A549 (cell line): ENCODE measurements around the gene SRF. TPM values are rescaled to one million over a fixed set of nuclear protein-coding genes. Genes with fewer than 3 reads are reported as not detected.
A peak's percentile ranks its signal among the peaks of the same experiment; 100 is the strongest.

ENCODE experiments used
- ATAC-seq, 2 experiments: fragments of 200-7000 bp in 1 of 2; fragments of >200 bp in 1 of 2; cut with Nextera tagmentation in 1 of 2; cut with Tn5 transposase in 1 of 2; 3 replicates each; pipeline versions ENCODE4 v1.8.0 to v1.9.1; 2018 to 2020; ENCODE audit warnings: mild to moderate bottlenecking in 1 of 2, moderate library complexity in 1 of 2
- CTCF ChIA-PET: fragments of 300-600 bp; sonication (Branson Sonifier 250); formaldehyde crosslinking; extraction: SDS; loops from one replicate; lab custom pipeline; 2021; ENCODE audit warnings: antibody characterized with exemption, inconsistent platforms; lab: Yijun Ruan, JAX
- POLR2A ChIA-PET: fragments of 350-600 bp; formaldehyde crosslinking; extraction: SDS; loops from one replicate; lab custom pipeline; 2021; ENCODE audit warnings: antibody characterized with exemption, inconsistent platforms; lab: Yijun Ruan, JAX
- DNase-seq, 2 experiments: peaks; one replicate each; pipeline versions ENCODE4 v3.0.0 to v3.0.0-alpha.2; 2011 to 2016; ENCODE audit warnings: low read depth in 1 of 2, low spot score in 1 of 2
- FAIRE-seq: peaks from 2 replicates; lab custom pipeline; 2011; peaks lifted over from hg19 to GRCh38; lab: Jason Lieb, UNC
- H3K27ac ChIP-seq, 2 experiments: fragments of >200 bp; sonication (Bioruptor Twin); formaldehyde crosslinking; 3 replicates each; pipeline ENCODE4 v1.5.1; 2016 to 2017
- H3K4me1 ChIP-seq: fragments of >200 bp; sonication (Bioruptor Twin); formaldehyde crosslinking; 3 replicates; pipeline ENCODE4 v1.6.1; 2016
- H3K4me2 ChIP-seq: fragments of >200 bp; sonication (Bioruptor Twin); formaldehyde crosslinking; 3 replicates; pipeline ENCODE4 v1.6.1; 2016
- H3K4me3 ChIP-seq: fragments of >200 bp; sonication (Bioruptor Twin); formaldehyde crosslinking; 3 replicates; pipeline ENCODE4 v1.5.1; 2016
- H3K9me3 ChIP-seq: fragments of >200 bp; sonication (Bioruptor Twin); formaldehyde crosslinking; 3 replicates; pipeline ENCODE4 v1.6.1; 2016
- BHLHE40 ChIP-seq: IDR thresholded peaks from 2 replicates; pipeline ENCODE4 v1.6.1; 2012; ENCODE audit warnings: low read depth, low read length, inconsistent platforms
- CBX8 ChIP-seq: fragments of 200-600 bp; sonication (generic); IDR thresholded peaks from 2 replicates; pipeline ENCODE4 v1.6.1; 2016
- CEBPB ChIP-seq, 2 experiments: fragments of >200 bp in 1 of 2; sonication (Bioruptor Twin) in 1 of 2; formaldehyde crosslinking in 1 of 2; IDR thresholded peaks; 2 replicates each; pipeline ENCODE4 v1.6.1; 2012 to 2016
- EHMT2 ChIP-seq: fragments of 200-600 bp; sonication (generic); IDR thresholded peaks from 2 replicates; pipeline ENCODE4 v1.6.1; 2016; ENCODE audit warnings: antibody characterized with exemption, low read depth, mild to moderate bottlenecking, moderate library complexity
- ESRRA ChIP-seq: fragments of 150-350 bp; IDR thresholded peaks from 2 replicates; pipeline ENCODE4 v1.6.1; 2014; ENCODE audit warnings: mild to moderate bottlenecking, low read length, borderline replicate concordance
- FOSB ChIP-seq: fragments of 250-450 bp; sonication (Bioruptor Pico); IDR thresholded peaks from 2 replicates; pipeline ENCODE4 v1.5.0; 2020; ENCODE audit warnings: mild to moderate bottlenecking, moderate library complexity
- FOSL2 ChIP-seq, 2 experiments: fragments of 450-650 bp in 1 of 2; fragments of >200 bp in 1 of 2; sonication (Bioruptor Twin) in 1 of 2; formaldehyde crosslinking; IDR thresholded peaks; 2 replicates each; pipeline versions ENCODE4 v1.5.0 to v1.6.1; 2016 to 2020; ENCODE audit warnings: mild to moderate bottlenecking in 1 of 2, moderate library complexity in 1 of 2
- FOXS1 ChIP-seq: fragments of 250-450 bp; sonication (Bioruptor Pico); IDR thresholded peaks from 2 replicates; pipeline ENCODE4 v1.5.0; 2020; ENCODE audit warnings: mild to moderate bottlenecking, moderate library complexity
- JUN ChIP-seq, 2 experiments: fragments of >200 bp; sonication (Bioruptor Twin); formaldehyde crosslinking; IDR thresholded peaks; 2 replicates in 1 of 2; 3 replicates in 1 of 2; pipeline ENCODE4 v1.6.1; 2016 to 2017
- JUNB ChIP-seq: fragments of >200 bp; sonication (Bioruptor Twin); formaldehyde crosslinking; IDR thresholded peaks from 2 replicates; pipeline ENCODE4 v1.6.1; 2016
- KDM1A ChIP-seq: fragments of 200-600 bp; sonication (generic); IDR thresholded peaks from 2 replicates; pipeline ENCODE4 v1.6.1; 2016; ENCODE audit warnings: low read depth, mild to moderate bottlenecking
- MAZ ChIP-seq: fragments of 150-350 bp; IDR thresholded peaks from 2 replicates; pipeline ENCODE4 v1.6.1; 2014; ENCODE audit warnings: antibody characterized with exemption, low read depth, low read length, borderline replicate concordance
- NFE2L2 ChIP-seq: fragments of 150-350 bp; conservative IDR thresholded peaks from 2 replicates; pipeline ENCODE4 v1.6.1; 2014; ENCODE audit warnings: low read length
- NPAS2 ChIP-seq: fragments of 250-450 bp; sonication (Bioruptor Pico); IDR thresholded peaks from 2 replicates; pipeline ENCODE4 v1.8.0; 2022; ENCODE audit warnings: mild to moderate bottlenecking, moderate library complexity, borderline replicate concordance
- RARB ChIP-seq: fragments of 250-450 bp; sonication (Bioruptor Pico); IDR thresholded peaks from 2 replicates; pipeline ENCODE4 v1.8.0; 2021; ENCODE audit warnings: mild to moderate bottlenecking, moderate library complexity
- RFX5 ChIP-seq: fragments of 450-650 bp; IDR thresholded peaks from 2 replicates; pipeline ENCODE4 v1.7.1; 2014; ENCODE audit warnings: antibody characterized with exemption, mild to moderate bottlenecking, moderate library complexity
- TFCP2L1 ChIP-seq: fragments of 250-450 bp; sonication (Bioruptor Pico); IDR thresholded peaks from 2 replicates; pipeline ENCODE4 v1.5.0; 2021; ENCODE audit warnings: mild to moderate bottlenecking
- ZFP36 ChIP-seq: fragments of 450-650 bp; IDR thresholded peaks from 2 replicates; pipeline ENCODE4 v1.6.1; 2014; ENCODE audit warnings: borderline replicate concordance; ENCODE audit not compliant: partially characterized antibody
- ZNF302 ChIP-seq: fragments of 250-450 bp; sonication (Bioruptor Pico); IDR thresholded peaks from 2 replicates; pipeline ENCODE4 v1.9.0; 2021; ENCODE audit warnings: inconsistent platforms, mild to moderate bottlenecking, moderate library complexity
- WGBS: methylation state at CpG from one replicate; pipeline ENCODE4 v1.1.6; 2017; ENCODE audit errors: missing lambda C conversion rate; 5-methylcytosine and 5-hydroxymethylcytosine counted together
- polyA plus RNA-seq, 4 experiments: library from polyadenylated mRNA; depleted of rRNA in 3 of 4; stranded (reverse); fragments of >200 nt; fragmentation: RNase III in 1 of 4; extraction: RNeasy Plus Mini Kit Qiagen cat#74134 plus additional on column Dnase treatment in 1 of 4; gene quantifications; 2 replicates in 3 of 4; 3 replicates in 1 of 4; pipeline ENCODE4 v1.2.3, GENCODE V29; 2011 to 2017
- TF ChIP-seq, protein P1 (sequence below): fragments of 250-450 bp; sonication (Bioruptor Pico); IDR thresholded peaks from 2 replicates; pipeline ENCODE4 v1.5.0; 2021; ENCODE audit warnings: mild to moderate bottlenecking, moderate library complexity, borderline replicate concordance
- TF ChIP-seq, protein P2 (sequence below): fragments of >200 bp; sonication (Bioruptor Twin); formaldehyde crosslinking; IDR thresholded peaks from 3 replicates; pipeline ENCODE4 v1.5.1; 2016
- TF ChIP-seq, protein P3 (sequence below): fragments of 250-450 bp; sonication (Bioruptor Pico); IDR thresholded peaks from 2 replicates; pipeline ENCODE4 v1.5.0; 2020; ENCODE audit warnings: low read depth, mild to moderate bottlenecking, moderate library complexity

Gene SRF
- polyA plus RNA-seq, 2 of the 4 experiments (the other 2 are of a cell fraction) = 14.0 to 16.7 TPM

DNA sequence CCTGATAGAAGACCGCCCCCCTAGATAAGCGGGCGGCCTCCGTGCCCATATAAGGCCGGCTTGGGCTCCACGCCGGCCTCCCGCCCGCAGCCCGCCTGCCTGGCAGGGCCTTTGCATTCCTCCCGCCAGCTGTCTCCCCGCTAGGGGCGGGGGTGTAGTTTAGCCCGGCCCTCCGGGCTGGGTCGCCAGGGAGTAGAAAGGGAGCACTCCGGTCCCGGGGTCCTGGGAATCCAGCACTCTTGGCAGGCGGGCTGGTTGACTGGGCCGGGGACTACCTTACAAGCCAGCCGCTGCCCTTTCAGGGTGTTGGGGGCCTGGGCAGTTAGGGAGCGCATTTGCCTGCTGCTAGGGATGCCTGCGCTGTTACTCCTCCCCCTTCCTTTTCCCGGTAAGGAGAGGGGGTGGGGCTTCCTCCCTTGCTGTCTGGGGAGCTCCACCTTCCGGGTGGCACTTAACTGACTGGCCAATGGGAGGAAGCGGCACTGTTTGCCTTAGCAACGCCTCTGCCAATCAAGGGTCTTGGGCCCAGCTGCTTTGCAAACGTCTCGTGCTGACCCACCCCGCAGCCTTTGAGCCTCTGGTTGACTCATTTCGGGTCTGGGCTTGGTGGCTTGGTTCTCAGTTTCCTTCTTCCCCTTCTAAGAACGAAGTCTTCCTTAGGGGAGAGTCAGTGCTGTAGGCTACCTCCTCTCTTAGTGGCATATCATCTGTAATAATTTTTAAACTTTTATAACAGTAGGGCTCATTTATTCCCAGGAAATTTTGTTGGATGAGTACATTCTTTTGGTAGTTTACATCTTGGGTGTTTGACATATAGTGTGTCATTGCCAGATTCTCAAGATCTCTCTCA, 3.4 kb downstream of the SRF start:
- H3K9me3 ChIP-seq = no peaks in the 10 kb centered on the region
- peak overlapping the region; percentile 69 to 100; a peak in 5 of 6 replicates for H3K27ac ChIP-seq
- peaks cover 30% of the 10 kb centered on the region for H3K4me1 ChIP-seq
- DNase-seq (peak; percentile 96 to 98), FAIRE-seq (no peak), ATAC-seq (peak; percentile 73 to 80)
- CTCF ChIA-PET = interaction anchor here (0.6 to 1.6 kb wide), 8 partner anchors 11 to 364 kb away, joined by 3 to 5 read pairs (median 3); no protein-coding TSS in a partner anchor
- H3K4me2 ChIP-seq = peak overlapping the region; percentile 93
- POLR2A ChIA-PET = interaction anchor here (0.7 to 1.1 kb wide), 3 partner anchors 47 to 190 kb away, joined by 3 to 4 read pairs (median 4); partner anchors contain the start of genes DNPH1 and PPP2R5D
- H3K4me3 ChIP-seq = peak overlapping the region; percentile 27; the same call in 2 of the 3 replicates
- under 1% methylated on average over 8 of the region's 32 CpGs for WGBS
- peak; percentile 96 for TF ChIP-seq BHLHE40
- no peak for TF ChIP-seq CBX8
- TF ChIP-seq FOSL2 (IDR thresholded peaks at IDR 0.05) = no peak
- peak; percentile 52 for TF ChIP-seq FOSL2 (CRISPR knock-in tag; IDR thresholded peaks at IDR 0.05)
- no peak for TF ChIP-seq EHMT2
- no peak for TF ChIP-seq NPAS2 (CRISPR knock-in tag)
- TF ChIP-seq FOXS1 (CRISPR knock-in tag) = no peak
- TF ChIP-seq RFX5 = peak; percentile 51; the same call in 1 of the 2 replicates
- peak; percentile 17 for TF ChIP-seq ZFP36

DNA sequence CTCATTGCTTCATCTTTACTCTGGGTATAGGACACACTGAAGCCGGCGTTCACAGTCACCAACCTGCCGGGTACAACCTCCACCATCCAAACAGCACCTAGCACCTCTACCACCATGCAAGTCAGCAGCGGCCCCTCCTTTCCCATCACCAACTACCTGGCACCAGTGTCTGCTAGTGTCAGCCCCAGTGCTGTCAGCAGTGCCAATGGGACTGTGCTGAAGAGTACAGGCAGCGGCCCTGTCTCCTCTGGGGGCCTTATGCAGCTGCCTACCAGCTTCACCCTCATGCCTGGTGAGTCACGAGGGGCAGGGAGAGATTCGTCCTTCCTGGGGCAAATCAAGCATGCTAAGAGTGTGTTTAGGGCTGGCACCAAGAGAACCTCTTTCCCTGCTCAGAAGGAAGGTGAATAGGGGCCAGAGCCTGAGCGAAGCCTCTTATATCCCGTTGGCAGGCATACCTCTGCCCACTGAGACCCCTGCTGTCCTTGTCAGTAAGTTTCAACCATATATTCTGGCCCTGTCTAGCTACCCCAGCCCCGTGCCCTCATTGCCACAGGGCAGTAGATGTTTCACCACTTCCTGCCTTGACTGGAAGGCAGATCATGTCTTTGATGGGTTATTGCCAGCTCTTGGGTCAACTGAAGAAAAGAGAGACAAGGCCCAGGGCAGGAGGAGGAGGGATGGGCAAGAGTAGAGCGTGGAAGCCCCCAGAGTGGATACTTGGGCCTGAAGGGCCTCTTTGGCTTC, 4.8 kb downstream of the SRF start:
- ChIA-PET CTCF (interaction anchor here (1.0 to 1.6 kb wide), 5 partner anchors 10 to 330 kb away, joined by 3 to 5 read pairs (median 3); no protein-coding TSS in a partner anchor), POLR2A (no interaction called here)
- H3K4me2 ChIP-seq = no peak overlapping the region
- peaks cover 26% of the 10 kb centered on the region for H3K4me1 ChIP-seq
- no peak for ATAC-seq
- TF ChIP-seq ZNF302 (CRISPR knock-in tag) (no peak), MAZ (no peak), KDM1A (no peak), NFE2L2 (no peak), FOSB (no peak), ESRRA (no peak), RARB (CRISPR knock-in tag) (no peak), FOXS1 (CRISPR knock-in tag) (no peak), TFCP2L1 (CRISPR knock-in tag) (no peak), EHMT2 (no peak), JUN (IDR thresholded peaks at IDR 0.05) (no peak), CEBPB (IDR thresholded peaks at IDR 0.05) (no peak), JUNB (no peak)
- TF ChIP-seq, protein P1, sequence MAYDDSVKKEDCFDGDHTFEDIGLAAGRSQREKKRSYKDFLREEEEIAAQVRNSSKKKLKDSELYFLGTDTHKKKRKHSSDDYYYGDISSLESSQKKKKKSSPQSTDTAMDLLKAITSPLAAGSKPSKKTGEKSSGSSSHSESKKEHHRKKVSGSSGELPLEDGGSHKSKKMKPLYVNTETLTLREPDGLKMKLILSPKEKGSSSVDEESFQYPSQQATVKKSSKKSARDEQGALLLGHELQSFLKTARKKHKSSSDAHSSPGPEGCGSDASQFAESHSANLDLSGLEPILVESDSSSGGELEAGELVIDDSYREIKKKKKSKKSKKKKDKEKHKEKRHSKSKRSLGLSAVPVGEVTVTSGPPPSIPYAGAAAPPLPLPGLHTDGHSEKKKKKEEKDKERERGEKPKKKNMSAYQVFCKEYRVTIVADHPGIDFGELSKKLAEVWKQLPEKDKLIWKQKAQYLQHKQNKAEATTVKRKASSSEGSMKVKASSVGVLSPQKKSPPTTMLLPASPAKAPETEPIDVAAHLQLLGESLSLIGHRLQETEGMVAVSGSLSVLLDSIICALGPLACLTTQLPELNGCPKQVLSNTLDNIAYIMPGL (CRISPR knock-in tag) = no peak
- TF ChIP-seq, protein P2, sequence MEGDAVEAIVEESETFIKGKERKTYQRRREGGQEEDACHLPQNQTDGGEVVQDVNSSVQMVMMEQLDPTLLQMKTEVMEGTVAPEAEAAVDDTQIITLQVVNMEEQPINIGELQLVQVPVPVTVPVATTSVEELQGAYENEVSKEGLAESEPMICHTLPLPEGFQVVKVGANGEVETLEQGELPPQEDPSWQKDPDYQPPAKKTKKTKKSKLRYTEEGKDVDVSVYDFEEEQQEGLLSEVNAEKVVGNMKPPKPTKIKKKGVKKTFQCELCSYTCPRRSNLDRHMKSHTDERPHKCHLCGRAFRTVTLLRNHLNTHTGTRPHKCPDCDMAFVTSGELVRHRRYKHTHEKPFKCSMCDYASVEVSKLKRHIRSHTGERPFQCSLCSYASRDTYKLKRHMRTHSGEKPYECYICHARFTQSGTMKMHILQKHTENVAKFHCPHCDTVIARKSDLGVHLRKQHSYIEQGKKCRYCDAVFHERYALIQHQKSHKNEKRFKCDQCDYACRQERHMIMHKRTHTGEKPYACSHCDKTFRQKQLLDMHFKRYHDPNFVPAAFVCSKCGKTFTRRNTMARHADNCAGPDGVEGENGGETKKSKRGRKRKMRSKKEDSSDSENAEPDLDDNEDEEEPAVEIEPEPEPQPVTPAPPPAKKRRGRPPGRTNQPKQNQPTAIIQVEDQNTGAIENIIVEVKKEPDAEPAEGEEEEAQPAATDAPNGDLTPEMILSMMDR = no peak
- TF ChIP-seq, protein P3, sequence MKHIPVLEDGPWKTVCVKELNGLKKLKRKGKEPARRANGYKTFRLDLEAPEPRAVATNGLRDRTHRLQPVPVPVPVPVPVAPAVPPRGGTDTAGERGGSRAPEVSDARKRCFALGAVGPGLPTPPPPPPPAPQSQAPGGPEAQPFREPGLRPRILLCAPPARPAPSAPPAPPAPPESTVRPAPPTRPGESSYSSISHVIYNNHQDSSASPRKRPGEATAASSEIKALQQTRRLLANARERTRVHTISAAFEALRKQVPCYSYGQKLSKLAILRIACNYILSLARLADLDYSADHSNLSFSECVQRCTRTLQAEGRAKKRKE (CRISPR knock-in tag) = no peak
- WGBS = 90% methylated on average over 6 of the region's 11 CpGs
- DNase-seq = no peak
- no peak for FAIRE-seq
- H3K4me3 ChIP-seq = no peak overlapping the region
- peak overlapping the region in 1 of 2 experiments; percentile 55; a peak in 1 of 6 replicates for H3K27ac ChIP-seq
- no peaks in the 10 kb centered on the region for H3K9me3 ChIP-seq
